Stimulated activated CD4-positive, alpha-beta T cell treated with anti-CD3 and anti-CD28 coated beads, Interleukin-2, amount 100 ng/mL, for 24 hours (primary cell): Measurements from ENCODE around the gene ADARB2.

ENCODE experiments used
- DNase-seq, 2 donors: peaks; one replicate each; pipeline ENCODE4 v3.0.0-alpha.2; 2020

The ADARB2 gene

GRCh38 chr10:1609648-1609970, 127.7 kb downstream of the ADARB2 start:
- DNase-seq = no peak

DNA sequence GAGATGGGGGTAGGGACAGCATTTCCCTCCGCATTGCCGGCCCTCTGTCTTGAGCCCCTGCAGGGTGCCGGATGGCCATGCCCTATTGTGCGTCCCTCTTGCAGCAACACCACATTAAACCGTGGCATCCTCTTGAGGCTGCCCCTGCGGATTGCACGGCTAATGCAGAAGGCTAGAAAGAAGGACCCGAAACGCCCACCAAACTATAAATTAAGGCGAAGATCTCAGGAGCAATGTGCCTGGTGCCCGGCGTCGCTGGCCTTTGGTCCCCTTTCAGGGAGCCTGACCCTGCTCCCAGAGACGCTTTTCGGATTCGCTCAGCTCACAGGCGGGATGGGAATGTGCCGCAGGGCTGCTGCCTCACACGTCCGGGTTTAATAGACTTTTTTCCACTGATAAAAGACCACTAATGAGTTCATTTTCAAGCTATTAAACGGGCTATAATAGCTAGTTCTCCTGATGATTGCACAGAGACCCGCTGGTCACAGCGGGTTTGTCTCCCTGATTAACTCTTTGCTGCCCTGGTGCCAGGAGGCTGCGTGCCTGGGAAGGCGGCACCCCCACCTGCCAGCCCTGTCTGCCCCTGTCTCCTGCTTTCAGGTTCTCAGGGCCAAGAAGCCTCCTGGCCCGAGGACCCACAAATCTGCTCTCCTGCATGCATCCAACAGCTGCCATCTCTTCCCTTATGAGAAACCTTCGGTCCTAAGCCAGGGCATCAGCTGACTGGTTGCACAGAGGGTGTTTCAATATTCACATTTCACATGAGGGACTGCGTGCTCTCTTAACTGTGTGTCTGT, 128.3 kb downstream of the ADARB2 start:
- no peak for DNase-seq

GRCh38 chr10:1608408-1608807, 128.9 kb downstream of the ADARB2 start:
- no peak for DNase-seq

DNA sequence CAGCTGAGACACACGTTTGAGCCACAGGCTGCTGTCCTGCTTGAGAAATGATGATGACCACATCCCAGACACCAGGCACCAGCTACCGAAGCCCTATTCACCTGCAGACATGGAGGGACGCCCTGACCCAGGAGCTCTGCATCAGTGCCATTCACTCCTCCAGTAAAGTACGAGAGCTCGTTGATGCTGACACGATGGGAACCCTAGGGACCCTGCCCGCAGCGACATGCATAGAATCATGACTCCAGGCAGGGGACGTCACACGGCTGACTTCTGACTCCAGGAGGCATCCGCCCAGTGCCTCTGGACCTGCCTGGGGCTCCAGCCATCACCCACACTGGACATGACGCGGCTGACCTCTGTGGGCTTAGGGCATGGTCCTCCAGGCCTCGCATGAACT, 129.9 kb downstream of the ADARB2 start:
- no peak for DNase-seq

DNA sequence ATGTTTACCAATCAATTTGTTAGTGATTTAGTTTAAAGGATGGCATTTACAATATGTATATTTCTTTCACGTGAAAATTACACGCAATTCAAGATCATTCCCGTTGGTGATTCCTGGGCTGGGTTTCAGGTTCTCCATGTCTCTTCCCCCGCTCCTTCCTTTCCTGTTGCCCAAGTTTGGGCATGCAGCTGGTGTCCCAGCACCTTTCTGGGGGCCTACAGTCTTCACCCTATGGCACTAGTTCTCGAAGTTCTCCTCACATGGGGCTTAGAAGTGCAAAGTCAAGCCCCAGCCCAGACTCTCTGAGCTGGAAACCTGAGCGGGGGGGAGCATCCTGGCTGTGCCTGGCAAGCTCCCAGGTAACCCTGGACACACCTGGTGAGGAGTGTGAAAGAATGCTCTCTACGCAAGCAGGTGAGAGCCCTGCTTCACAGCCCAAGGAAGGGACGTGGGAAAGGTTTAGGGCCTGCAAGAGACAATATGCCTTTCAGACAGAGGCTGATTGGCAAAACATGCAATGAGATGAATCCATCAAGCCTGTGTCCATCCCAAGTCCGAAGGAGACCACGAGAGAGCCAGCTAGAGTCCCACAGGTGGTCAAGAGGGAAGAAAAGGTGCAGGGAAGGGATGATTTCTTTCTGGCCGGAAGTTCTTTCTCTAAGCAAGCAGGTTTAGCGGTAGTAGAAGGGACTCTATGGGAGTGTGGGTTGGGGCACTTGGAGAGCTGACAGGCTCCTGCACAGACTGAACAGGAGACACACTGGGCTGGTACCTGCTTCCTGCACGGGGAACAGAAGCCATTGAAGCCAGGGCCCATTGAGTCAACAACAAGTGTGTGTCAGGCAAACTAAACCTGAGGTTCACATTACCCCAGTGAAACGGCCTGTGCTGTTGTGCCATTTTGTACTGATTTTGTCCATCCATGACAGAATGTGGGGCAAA, 131.1 kb downstream of the ADARB2 start:
- DNase-seq = no peak

DNA sequence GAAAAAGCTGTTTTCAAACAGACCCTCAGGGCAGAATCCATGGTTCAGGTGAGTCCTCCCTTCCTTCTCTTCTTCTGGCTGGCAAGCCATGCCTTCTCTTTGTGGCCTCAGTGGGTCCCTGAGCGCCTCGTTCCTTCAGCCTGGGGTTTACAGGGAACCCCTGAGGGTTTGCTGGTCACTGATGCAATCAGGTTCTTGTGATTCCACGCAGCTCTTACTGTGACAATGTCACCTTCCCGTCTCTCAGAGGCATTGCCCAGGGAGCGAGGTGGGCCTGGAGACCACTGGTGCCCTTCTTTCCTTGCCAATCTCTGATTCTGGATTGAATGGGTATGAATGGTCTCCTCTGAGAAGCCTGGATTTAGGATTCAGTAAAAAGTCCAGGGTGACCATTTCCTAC, 132.2 kb downstream of the ADARB2 start:
- no peak for DNase-seq

DNA sequence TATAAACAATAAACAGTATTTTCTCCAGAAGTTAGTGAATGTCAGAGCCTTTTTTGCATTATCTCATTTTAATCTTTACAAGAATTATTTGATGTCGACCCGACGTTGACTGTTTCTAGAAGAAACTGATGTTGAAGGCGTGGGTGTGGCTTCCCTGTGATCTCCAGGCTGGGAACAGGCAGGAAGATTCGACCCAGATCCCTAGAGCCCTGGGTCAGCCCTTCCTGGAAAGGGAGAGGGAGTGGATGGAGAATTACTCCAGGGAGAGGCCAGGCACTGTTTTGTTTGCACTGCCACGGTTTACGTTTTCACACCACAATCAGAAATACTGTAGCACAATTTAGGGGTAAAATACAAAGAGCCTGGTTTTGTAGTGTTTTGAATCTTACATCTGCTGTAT, 133.1 kb downstream of the ADARB2 start:
- no peak for DNase-seq

DNA sequence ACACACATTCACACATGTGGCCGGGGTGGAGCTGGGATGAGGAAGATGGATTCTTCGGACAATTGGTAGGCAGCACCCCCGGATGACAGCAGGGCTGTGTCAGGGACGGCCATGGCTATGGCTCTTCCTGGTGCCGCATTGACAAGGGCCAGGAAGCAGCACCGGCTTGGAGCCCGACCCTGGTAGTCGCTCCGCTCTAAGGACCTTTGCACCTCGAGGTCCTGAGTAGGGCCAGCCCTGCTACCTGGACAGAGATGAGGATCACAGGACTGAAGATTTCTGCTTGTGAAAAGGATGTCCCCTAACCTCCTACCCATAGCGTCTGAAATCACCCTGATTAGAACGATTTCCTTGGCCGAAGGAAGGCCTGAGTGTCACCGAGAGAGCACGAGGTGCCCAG, 134.1 kb downstream of the ADARB2 start:
- no peak for DNase-seq

DNA sequence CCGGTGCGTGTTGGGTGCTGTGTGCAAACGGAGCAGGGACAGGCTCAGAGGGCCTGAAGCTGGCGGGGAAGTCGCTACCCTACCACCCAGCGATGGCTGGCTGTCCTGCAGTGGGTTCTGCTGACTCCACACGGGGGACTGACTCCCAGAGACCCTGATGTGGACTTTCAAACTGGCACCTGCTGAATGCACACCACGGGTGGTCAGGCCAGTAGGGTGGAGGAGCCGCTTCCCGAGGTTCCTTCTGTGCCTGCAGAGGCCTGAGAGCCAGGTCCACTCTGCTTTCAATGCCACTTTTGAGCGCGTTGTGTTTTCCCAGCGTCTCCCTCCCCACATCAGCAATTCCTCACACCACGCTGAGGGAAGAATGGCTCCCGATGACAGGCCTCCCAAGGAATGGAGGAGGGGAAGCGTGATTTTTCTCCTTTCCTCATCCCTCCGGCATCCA, 135.3 kb downstream of the ADARB2 start:
- no peak for DNase-seq

DNA sequence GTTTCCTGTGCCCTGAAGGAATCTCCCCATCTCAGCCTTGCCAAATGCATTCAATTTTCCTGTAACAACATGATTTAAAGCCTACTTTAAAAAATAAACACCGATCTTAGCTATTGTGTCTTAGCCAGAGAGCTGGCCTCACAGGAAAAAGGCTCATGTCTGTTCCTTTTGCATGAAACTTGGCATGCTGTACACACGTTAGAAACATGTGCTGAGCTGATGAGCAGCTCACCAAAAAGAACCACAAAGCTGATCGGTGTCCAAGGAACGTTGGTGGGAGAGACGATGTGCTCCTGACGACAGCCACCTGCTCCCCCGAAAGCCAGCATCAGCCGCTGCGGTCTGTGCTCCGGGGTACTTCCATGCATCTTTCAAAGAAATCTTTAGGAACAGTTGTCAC, 135.9 kb downstream of the ADARB2 start:
- no peak for DNase-seq

DNA sequence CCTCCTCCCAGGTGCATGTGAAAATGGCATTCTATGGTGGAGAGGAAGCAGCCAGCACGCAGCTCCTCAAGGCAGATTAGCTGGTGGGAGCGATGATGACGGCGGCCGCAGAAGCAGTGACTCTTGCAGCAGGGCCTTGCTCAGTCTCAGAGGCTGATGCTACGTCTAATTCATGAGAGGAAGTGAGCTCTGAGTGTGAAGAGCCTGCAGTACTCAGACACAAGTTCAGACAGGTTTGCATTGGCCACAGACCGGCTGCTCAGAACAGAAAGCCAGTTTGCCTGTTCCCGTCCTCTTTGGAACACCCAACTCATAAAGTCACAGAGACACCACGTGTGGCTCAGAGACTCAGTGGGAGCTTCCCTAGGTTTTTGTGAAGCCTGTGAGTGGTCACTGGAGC, 136.5 kb downstream of the ADARB2 start:
- DNase-seq = no peak

DNA sequence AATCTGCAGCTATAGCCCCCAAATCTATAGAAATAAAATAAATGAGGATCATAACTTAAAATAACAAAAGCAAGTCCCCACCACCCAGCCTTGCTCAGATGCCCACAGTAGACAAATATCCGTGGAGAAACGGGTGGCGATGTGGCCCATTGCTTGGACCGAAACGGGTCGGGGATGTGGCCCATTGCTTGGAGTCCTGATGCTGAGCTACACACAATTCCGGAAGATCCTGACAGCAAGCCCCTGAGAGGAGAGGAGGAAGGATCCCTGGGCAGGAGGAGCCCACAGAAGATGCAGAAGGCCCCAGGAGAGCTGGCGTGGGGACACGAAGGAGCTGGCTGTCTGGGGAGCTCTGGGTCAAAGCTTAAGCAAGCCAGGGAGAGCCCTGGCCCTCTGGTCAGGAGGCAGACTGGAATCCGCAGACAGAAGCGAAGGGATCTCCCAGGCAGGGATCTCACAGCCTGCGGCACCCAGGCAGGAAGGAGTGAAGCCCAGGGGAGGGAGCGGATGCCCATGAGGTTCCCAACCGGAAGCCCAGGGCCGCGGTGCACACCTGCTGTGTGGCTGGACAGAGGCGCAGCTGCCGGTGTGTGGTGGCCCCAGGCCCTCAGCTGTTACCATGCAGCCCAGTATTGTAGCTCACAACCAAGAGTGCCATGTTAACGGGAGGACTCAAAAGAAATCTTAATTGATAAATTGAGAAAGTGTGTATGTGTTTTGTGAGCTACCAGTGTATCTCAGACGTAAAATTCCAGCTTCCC, 138.8 kb downstream of the ADARB2 start:
- DNase-seq = no peak

DNA sequence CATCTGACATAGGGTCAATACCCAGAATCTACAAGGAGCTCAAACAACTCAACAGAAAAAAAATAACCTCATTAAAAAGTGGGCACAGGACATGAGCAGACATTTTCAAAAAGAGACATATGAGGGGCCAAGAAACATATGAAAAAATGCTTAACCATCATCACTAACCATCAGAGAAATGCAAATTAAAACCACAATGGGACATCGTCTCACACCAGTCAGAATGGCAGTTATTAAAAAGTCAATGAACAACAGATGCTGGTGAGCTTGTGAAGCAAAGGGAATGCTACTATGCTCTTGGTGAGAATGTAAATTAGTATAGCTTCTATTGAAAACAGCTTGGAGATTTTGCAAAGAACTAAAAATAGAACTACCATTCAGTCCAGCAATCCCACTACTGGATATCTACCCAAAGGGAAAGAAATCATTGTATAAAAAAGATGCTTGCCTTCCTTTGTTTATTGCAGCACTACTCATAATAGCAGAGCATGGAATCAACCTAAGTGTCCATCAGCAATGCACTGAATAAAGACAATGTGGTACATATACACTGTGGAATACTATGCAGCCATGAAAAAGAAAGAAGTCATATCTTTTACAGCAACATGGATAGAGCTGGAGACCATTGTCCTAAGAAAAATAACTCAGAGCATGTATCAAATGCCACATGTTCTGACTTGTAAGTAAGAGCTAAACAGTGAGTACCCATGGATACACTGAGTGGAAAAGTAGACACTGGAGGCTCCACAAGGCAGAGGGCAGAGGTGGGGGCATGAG, 139.8 kb downstream of the ADARB2 start:
- DNase-seq = no peak

GRCh38 chr10:1596482-1597099, 140.7 kb downstream of the ADARB2 start:
- DNase-seq = no peak

DNA sequence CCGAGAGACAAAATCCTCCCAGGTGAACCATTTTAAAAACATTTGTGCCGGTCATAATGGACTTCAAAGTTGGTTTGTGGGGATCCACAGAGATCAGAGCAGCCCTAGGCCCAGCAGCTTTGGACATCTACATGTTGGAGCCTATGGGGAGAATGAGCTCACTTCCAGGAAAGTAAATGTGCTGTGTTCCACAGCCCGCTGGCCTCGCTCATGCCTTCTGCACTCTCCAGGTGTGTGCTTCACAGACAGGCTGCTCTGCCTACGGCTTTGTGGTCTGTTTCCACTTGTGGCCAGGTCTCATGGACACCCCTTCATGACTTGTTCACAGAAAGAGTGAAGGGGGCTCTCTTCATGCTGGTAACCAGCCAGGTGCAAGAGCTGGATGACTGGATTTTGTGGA, 141.6 kb downstream of the ADARB2 start:
- DNase-seq = no peak

GRCh38 chr10:1595242-1595600, 142.1 kb downstream of the ADARB2 start:
- no peak for DNase-seq

GRCh38 chr10:1594372-1595241, 142.7 kb downstream of the ADARB2 start:
- DNase-seq = no peak

- no peak for DNase-seq
Measured at GRCh38 chr10:1591742-1592141, 145.6 kb downstream of the ADARB2 start.

- no peak for DNase-seq
Measured at GRCh38 chr10:1591045-1591444, 146.3 kb downstream of the ADARB2 start.

- no peak for DNase-seq
Measured at GRCh38 chr10:1589257-1589656, 148.1 kb downstream of the ADARB2 start.

DNA sequence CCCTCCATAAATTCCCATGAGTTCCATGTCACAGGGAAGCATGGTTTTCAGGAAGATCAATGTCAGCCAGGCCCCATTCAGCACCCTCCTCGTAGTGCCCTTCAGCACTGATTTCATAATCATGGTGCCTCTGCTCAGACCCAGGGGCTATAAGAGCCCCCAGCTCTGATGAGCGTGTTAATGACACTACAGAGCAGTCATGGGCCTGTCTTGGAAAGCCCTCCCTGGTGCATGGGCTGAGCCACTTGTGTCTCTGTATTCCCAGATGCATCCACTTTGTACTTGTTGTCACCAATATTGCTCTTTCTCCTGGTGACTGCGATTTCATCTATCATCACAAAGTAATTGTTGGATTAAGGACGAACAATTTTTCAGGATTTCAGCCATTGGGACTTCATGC, 154.6 kb downstream of the ADARB2 start:
- no peak for DNase-seq
